Uterus (tissue), 4 donors: ENCODE results near the gene XBP1. TPM values are rescaled to one million over a fixed set of nuclear protein-coding genes. Genes with fewer than 3 reads are reported as not detected.
"Not testable (repeated sequence)": the region's sequence is repeated elsewhere in the genome, so short reads cannot be mapped to it uniquely, and the experiment has no call there.

Experiments used
- DNase-seq, 2 donors: peaks; one replicate each; pipeline ENCODE4 v3.0.0-alpha.2; 2019 to 2020
- H3K27ac ChIP-seq, 2 donors: fragments of 200-600 bp; sonication (generic); 1 replicate in 1 of 2; 2 replicates in 1 of 2; pipeline ENCODE4 v1.5.1; 2016 to 2018
- H3K27me3 ChIP-seq, 2 donors: fragments of 200-600 bp; sonication (generic); one replicate each; pipeline ENCODE4 v1.5.1; 2018 to 2019; ENCODE audit warnings: control low read depth in 1 of 2
- H3K36me3 ChIP-seq, 2 donors: fragments of 200-600 bp; sonication (generic); one replicate each; pipeline ENCODE4 v1.5.1; 2019; ENCODE audit warnings: control low read depth in 1 of 2
- H3K4me1 ChIP-seq, 2 donors: fragments of 200-600 bp; sonication (generic); one replicate each; pipeline ENCODE4 v1.5.1; 2018 to 2019; ENCODE audit warnings: control low read depth in 1 of 2
- H3K4me3 ChIP-seq, 2 donors: fragments of 200-600 bp; sonication (generic); 1 replicate in 1 of 2; 2 replicates in 1 of 2; pipeline ENCODE4 v1.5.1; 2018 to 2019; ENCODE audit warnings: mild to moderate bottlenecking in 1 of 2
- H3K9me3 ChIP-seq, 2 donors: fragments of 200-600 bp; sonication (generic); one replicate each; pipeline ENCODE4 v1.5.1; 2019; ENCODE audit warnings: control low read depth in 1 of 2
- POLR2A ChIP-seq, 2 donors: fragments of 450-650 bp; IDR thresholded peaks; one replicate each; pipeline ENCODE4 v1.6.1; 2016; ENCODE audit warnings: antibody characterized with exemption in 2 of 2, mild to moderate bottlenecking in 1 of 2, moderate library complexity in 1 of 2
- intact Hi-C: fragments of 100-400 bp; cut with DNase I; formaldehyde crosslinking; loops from one replicate; pipeline ENCODE4 v1.15.1; 2023; ENCODE audit warnings: low total_unique reads
- small RNA-seq: library from RNA; depleted of rRNA; stranded (forward); fragments of <200 nt; gene quantifications from one replicate; pipeline ENCODE3, GENCODE V24; 2016
- total RNA-seq, 4 donors: library from RNA; depleted of rRNA in 3 of 4; stranded (reverse); fragments of >200 nt in 3 of 4; gene quantifications; one replicate each; pipeline versions ENCODE4 v1.1.0 to v1.2.4, GENCODE V29; 2014 to 2023
- TF ChIP-seq, protein P1 (sequence below), 4 experiments: fragments of 200-600 bp in 2 of 4; fragments of 450-650 bp in 2 of 4; sonication (generic) in 2 of 4; IDR thresholded peaks; one replicate each; pipeline ENCODE4 v1.5.1; 2016 to 2019; ENCODE audit warnings: antibody characterized with exemption in 4 of 4, mild to moderate bottlenecking in 2 of 4, moderate library complexity in 1 of 4
- donor health status: DM: yes; HTN: yes; CAD: no.

The XBP1 gene
- total RNA-seq, 4 donors from 2014 or later = 64.0 to 231 (median 163) TPM

GRCh38 chr22:28759861-28760560 is 40.4 kb downstream of the XBP1 start:
- no peaks in the 10 kb centered on the region for H3K9me3 ChIP-seq
- no peak overlapping the region for H3K4me3 ChIP-seq
- intact Hi-C loops = no loop called here
- TF ChIP-seq, protein P1, sequence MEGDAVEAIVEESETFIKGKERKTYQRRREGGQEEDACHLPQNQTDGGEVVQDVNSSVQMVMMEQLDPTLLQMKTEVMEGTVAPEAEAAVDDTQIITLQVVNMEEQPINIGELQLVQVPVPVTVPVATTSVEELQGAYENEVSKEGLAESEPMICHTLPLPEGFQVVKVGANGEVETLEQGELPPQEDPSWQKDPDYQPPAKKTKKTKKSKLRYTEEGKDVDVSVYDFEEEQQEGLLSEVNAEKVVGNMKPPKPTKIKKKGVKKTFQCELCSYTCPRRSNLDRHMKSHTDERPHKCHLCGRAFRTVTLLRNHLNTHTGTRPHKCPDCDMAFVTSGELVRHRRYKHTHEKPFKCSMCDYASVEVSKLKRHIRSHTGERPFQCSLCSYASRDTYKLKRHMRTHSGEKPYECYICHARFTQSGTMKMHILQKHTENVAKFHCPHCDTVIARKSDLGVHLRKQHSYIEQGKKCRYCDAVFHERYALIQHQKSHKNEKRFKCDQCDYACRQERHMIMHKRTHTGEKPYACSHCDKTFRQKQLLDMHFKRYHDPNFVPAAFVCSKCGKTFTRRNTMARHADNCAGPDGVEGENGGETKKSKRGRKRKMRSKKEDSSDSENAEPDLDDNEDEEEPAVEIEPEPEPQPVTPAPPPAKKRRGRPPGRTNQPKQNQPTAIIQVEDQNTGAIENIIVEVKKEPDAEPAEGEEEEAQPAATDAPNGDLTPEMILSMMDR (IDR thresholded peaks at IDR 0.05) = no peak
- TF ChIP-seq POLR2A (IDR thresholded peaks at IDR 0.05) = no peak
- H3K36me3 ChIP-seq = no peaks in the 10 kb centered on the region
- H3K4me1 ChIP-seq = no peaks in the 10 kb centered on the region
- H3K27me3 ChIP-seq = no peaks in the 10 kb centered on the region
- H3K27ac ChIP-seq = no peak overlapping the region
- DNase-seq = no peak

DNA sequence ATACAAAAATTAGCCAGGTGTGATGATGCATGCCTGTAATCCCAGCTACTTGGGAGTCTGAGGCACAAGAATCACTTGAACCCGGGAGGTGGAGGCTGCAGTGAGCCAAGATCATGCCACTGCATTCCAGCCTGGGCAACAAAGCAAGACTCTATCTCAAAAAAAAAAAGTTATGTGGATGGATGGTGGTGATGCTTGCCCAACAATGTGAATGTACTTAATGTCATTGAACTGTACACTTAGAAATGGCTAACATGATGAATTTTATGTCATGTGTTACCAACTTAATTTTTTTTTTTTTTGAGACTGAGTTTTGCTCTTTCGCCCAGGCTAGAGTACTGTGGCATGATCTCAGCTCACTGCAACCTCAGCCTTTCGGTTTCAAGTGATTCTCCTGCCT is 45.9 kb downstream of the XBP1 start:
- intact Hi-C loops, H3K36me3 ChIP-seq, H3K4me1 ChIP-seq: not testable (repeated sequence)

DNA sequence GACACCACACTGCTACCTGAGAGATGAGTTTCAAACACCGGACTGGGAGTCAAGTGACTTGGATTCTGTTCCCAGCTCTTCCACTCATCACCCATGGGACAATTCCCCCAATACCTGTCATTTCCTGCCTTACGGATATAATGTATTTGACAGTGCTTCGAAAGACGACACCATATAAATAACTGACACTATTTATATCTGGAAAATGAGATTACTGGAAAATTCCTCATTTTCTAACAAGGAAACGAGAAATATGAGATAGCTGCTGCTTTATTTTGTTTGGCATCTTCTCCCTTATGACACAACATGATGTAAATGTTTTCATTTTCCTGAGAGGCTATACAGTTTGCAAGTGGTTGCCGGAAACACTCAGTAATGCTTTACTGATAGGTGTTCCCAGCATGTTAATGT is 49.9 kb downstream of the XBP1 start:
- no peak for DNase-seq
- TF ChIP-seq POLR2A (IDR thresholded peaks at IDR 0.05) = no peak
- TF ChIP-seq, protein P1 (IDR thresholded peaks at IDR 0.05) = no peak
- Histone ChIP-seq H3K36me3 (no peaks in the 10 kb centered on the region), H3K4me3 (no peak overlapping the region), H3K9me3 (no peaks in the 10 kb centered on the region), H3K27ac (no peak overlapping the region), H3K27me3 (no peaks in the 10 kb centered on the region), H3K4me1 (no peaks in the 10 kb centered on the region)
- intact Hi-C loops = no loop called here

More for the DNA sequence above, 45.9 kb downstream of the XBP1 start:
- not testable (repeated sequence) for H3K27ac ChIP-seq, H3K4me3 ChIP-seq, DNase-seq, H3K9me3 ChIP-seq, H3K27me3 ChIP-seq

Small RNA genes lying within 50 kb of the gene (small RNA-seq; reads per million reads assigned to genes)
- not detected for gene Z93930.1

Other genes starting within 250 kb of the XBP1 start
- gene TTC28, start 120.7 kb downstream of the XBP1 start, total RNA-seq = 100 to 1,000 TPM in 2 of 4 donors, 10 to 100 TPM in 2; 43.8 to 130 (median 92.0) TPM
- gene CHEK2, start 58.7 kb downstream of the XBP1 start, total RNA-seq = 10 to 100 TPM in 1 of 4 donors, 1 to 10 TPM in 1, under 1 TPM in 1, not detected in 1; 0.26 to 14.5 (median 8.4) TPM
- gene HSCB, start 58.5 kb downstream of the XBP1 start, total RNA-seq = 10 to 100 TPM; 13.6 to 52.4 (median 15.9) TPM
- 10 to 100 TPM; 13.8 to 49.8 (median 19.5) TPM for gene CCDC117, start 27.9 kb downstream of the XBP1 start, total RNA-seq
- 10 to 100 TPM in 2 of 4 donors, 1 to 10 TPM in 2; 6.1 to 23.2 (median 12.0) TPM for gene ZNRF3, start 83.0 kb upstream of the XBP1 start, total RNA-seq